Activated CD8-positive, alpha-beta memory T cell treated with anti-CD3 and anti-CD28 coated beads for 4 hours (primary cell): ENCODE measurements around the gene BPIFB4.
"Not testable (repeated sequence)": the region's sequence is repeated elsewhere in the genome, so short reads cannot be mapped to it uniquely, and the experiment has no call there.

ENCODE experiments used
- DNase-seq, 2 donors: peaks; one replicate each; pipeline ENCODE4 v3.0.0-alpha.2; 2020; ENCODE audit warnings: low read depth in 2 of 2

Gene BPIFB4

DNA sequence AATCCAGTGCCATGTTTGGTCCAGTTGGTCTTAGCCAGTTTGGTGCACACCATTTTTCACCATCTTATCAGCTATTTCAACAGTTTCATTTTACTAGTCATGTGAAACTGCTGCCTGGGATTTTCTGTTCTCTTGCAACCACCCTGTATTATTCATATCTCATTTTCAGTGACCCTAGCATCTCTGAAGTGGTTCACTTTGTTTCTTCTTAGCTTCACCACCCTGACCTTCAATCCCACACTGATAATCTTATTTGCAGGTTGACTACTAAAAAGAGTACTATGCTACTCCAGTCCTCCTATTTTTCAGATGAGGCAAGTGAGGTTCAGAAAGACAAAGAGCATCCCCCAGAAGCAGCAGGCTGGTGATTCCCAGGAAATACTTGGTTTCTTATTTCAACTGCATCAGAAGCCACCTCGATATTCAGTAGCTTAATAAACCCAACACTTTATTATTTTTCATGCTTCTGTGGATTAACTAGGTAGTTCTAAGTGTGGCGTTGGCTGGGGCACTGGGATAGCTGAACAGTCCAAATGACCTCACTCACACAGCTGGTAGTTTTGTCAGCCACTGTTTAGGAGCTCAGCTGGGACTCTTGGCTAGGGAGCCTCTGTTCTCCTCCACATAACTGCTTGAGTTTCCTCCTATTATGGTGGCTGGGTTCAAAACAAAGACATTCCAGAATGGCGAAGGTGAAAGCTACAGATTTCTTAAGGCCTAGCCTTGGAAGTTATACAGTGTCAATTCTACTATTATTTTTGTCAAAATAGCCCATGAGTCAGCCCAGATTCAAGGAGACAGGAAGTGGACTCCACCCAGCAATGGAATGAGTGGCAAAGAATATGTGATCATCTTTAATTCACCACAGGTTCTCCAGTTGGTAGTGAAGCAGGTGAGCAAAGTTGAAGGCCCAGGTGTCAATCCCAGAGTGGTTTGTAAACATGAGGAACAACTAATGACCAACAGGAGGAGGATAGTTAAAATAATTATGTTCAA lies 40.6 kb downstream of the BPIFB4 start:
- no peak for DNase-seq

DNA sequence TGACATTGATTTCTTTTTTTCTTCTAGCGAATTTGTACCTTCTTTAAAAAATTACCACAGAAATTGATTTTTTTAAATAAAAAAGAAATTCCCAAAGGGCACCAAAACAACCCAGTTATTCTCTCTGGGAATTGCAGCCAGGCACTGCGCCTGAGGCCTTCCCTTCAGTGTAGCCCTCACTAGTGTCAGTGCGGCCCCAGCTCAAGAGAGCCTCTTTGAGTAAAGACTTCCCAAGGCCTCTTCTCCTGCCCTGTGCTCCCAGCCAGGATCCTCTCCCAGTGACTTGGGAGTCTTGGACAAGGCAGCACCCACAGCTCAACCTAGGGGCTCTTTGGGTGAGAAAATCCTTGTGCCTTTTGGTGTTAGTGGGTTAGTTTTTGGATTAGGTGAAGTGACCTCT lies 41.5 kb downstream of the BPIFB4 start:
- DNase-seq, result no peak

DNA sequence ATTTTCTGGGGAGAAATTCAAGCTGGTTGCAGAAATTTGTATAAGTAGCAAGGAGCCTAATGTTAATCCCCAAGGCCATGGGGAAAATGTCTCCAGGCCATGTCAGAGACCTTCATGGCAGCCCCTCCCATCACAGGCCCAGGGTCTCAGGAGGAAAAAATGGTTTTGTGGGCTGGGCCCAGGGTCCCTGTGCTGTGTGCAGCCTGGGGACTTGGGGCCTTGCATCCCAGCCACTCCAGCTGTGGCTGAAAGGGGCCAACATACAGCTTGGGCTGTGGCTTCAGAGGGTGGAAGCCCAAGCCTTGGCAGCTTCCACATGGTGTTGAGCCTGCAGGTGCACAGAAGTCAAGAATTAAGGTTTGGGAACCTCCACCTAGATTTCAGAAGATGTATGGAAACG lies 42.9 kb downstream of the BPIFB4 start:
- not testable (repeated sequence) for DNase-seq

DNA sequence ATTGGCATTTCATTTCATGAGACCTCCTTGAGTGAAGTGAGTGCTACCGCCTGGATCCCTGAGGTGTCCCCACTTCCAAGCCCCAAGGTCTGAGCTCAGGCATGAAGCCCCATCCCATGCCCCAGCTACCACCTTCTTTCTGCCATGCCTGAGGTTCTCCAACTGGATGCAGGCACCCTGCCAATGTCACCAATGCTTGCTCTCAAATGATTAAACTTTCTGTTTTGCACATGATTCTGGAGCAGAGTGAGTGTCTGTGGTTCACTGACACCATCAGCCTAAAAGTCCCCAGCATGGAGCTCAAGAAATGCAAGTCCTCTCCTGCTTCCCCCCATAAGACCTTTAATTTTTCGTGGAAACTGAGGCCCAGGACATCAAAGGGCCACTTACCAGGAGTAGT lies 44.8 kb downstream of the BPIFB4 start:
- no peak for DNase-seq

DNA sequence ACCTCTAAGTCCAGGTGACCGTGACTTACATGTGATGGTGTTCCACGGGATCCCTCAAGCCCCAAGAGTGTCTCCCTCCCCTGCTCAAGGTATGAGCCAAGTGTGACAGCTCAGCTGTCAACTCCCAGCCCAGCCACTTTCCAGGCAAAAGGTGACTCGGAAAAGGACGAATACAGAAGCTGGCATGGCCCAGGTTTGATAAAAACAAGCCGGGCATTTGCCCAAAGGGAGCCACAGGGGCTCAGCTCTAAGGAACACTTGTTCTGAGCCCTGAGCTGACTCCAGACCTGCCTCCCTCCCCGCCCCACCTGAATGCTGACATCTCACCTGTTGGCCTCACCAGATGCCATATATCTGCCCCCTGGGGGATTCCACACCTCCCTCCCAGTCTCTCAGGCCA lies 45.6 kb downstream of the BPIFB4 start:
- DNase-seq, result no peak

DNA sequence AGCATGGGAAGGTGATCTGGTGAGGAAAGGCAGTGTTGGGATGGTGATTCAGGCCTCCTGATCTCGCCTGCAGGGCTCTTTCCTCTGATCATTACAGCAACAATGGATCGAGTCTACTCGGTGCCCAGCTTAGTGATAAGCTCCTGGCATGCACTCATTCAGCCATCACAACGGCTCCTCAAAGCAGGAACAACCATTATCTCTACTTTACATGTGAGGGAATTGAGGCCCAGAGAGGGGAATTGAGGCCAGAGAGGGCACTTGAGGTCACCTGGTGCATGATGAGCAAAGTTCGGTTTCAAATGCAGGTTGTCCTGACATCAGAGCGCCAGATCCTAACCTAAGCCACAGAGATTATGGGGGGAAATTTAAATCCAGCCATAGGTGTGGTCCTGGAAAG lies 46.5 kb downstream of the BPIFB4 start:
- DNase-seq, result no peak

DNA sequence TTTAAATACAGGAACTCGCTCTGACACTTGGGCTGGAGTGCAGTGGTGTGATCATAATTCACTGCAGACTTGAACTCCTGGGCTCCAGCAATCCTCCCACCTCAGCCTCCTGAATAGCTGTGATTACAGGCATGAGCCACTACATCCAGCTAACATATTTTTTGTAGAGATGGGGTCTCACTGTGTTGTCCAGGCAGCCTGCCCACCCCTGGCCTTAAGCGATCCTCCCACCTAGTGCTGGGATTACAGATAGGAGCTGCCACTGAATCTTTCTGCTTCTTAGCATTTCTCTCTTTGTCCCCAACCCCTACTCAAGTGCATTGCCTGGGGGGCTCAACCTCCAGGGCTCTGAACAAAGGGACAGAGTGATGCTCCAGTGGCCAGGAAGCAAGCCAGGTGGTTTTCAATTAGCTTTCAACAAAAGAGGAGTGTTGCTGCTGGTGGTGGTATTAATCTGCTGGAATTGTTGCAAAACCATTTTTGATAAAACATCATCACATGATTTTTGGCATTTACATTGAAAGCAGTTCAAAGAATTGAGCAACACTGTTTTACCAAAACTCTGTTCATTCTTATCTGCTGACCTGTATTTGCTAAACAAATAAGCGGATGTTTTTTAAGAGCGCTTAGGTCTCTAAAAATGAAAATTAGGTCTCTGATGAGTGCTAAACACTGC lies 48.1 kb downstream of the BPIFB4 start:
- no peak for DNase-seq

DNA sequence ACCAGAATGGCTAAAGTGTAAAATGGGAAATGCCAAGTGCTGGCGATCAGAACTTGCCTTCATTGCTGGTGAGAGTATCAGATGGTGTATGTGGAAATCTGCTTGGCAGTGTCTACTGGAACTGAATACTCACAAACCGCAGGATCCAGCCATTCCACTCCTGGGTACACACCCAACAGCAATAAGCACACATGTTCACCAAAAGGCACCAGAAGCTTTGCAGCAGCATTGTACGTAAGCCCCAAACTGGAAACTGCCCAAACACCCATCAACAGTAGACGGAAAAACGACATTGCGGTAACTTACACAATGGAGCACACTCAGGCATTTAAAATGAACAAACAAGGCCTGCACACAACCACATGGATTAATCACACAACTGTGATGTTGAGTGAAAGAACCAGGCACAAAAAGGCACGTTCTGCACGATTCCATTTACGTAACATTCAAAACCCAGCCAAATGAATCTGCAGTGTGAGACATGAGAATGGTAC lies 51.2 kb downstream of the BPIFB4 start:
- no peak for DNase-seq

DNA sequence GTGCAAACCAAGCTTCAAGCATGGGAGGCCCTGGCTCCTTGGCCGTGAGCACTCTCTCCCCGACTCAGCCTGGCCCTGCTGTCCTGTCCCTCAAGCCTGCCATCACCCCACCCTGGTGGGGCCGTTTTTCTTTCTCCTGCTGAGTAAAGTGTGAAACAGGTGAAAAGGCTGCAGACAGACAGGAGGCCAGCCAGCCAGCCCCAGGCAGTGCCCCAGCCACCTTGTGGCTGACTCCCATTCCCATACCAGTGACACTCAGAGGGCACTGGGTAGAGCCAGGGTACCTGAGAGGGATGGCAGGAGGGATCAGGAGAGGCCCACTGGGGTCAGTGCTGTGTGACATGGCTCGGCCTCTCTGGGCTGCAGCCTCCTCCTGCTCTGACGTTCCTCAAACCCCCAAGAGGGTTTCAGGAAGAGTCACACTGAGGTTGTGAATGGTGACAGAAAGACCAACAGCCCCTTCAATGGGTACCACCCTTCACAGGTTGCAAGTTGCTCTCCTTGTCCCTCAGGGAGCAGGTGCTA lies 52.6 kb downstream of the BPIFB4 start:
- DNase-seq, result no peak

DNA sequence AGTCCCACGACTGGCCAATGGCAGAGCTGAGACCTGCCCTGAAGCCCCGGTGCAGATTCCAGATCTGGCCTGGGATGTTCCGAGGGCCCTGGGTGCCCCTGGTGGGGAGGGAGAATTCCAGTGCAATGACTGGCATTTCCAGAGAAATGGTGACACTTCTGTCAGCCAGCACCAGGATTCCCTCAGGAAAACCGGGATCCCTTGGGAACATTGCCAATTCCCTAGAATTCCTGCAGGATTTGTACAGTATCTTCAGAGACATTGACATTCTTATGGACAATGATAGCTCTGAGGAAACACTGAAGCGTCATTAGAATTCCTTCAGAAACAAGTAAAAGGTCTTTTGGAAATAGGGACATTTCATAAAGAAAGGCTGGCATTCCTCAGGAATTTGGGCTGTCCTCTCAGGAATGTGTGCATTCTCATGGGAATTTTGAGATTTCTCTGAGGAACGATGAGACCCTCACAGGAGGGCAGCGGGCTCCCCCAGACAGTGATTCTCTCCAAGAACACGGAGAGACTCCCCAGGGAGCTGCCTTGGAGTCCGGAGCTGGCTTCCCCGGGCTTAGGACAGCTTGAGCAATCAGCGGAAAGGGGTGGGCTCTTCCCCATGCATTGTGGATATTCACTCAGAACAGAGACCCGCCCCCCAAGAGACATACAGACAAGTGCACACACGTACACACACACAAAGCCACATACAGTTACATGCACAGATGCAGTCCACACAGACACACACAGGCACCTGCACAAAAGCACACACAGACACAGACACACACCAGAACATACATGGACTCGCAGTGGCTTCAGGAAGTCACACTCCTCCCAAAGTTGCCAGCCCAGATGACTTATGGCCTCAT lies 53.3 kb downstream of the BPIFB4 start:
- no peak for DNase-seq

DNA sequence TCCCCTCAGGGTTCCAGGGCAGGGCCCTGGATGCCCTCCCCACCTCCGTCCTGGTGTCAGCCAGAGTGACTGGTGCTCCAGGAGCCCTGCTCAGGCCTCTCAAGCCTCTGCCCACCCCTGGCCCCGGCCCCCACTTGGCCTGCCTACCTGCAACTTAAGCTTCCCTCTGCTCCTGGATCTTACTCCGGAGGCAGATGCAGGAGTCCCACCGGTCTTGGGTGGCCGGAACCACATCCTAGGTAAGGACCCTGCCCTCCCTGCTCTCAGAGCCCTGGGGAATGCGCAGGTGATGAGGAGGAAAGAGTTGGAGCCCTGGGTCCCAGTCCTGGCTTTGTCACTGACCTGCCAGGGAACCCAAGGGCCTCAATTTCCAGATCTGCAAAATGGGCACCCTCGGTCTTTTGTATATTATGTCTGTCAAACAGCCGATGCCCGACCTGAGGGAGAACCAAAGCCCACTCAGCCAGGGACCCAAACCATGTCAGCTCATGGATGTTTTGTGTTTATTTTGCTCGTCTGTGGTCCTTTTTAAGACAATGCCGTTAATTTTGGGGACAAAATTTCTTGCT lies 54.0 kb downstream of the BPIFB4 start:
- no peak for DNase-seq

DNA sequence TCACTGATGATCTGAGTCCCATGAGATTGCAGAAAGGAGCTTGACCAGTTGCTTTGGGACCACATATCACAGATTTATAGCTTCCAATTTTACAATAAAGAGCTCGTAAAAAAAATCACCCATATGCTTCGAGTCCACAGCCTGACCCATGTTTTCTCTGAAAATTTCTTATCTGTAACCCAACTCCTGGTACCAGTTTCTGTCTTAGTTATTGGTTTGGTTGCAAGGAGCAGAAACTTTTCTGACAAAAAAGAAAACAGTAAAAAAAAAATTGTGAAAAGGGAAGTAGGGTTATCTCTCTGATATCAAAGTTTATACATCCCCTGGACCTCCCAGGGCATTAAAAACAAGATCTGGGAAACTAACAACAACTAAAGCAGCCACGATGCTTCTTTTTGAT lies 57.8 kb downstream of the BPIFB4 start:
- DNase-seq, result no peak

DNA sequence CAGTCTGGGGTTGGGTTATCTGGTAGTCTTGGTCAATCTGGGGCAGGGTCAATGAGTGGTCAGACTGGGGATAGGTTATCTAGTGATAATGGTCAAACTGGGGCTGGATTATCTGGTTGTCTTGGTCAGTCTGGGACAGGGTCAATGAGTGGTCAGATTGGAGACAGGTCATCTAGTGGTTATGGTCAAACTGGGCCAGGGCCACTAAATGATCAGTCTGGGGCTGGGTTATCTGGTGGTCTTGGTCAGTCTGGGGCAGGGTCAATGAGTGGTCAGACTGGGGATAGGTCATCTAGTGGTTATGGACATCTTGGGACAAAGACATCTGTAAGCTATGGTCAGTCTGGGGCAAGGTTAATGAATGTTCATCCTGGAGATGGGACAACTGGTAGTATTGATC lies 60.0 kb downstream of the BPIFB4 start:
- no peak for DNase-seq

DNA sequence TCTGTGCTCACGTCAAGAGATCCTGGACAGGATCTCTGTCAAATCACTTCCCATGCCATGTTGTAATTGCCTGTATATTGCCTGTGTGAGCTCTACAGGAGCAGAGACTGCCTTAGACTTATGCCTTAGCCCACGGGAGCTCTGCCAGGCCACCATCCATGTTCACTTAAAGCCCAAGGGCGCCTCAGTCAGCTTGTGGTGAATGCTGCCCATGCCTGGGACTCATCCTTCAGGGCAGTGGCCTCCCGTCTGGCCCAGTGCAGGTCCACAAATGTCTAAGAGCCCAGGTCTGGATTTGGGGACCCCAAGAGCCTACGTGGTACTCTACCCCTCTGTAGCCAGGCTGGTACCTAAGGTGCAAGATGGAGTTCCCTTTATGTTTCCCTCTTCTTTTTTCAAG lies 66.1 kb downstream of the BPIFB4 start:
- DNase-seq, result no peak

DNA sequence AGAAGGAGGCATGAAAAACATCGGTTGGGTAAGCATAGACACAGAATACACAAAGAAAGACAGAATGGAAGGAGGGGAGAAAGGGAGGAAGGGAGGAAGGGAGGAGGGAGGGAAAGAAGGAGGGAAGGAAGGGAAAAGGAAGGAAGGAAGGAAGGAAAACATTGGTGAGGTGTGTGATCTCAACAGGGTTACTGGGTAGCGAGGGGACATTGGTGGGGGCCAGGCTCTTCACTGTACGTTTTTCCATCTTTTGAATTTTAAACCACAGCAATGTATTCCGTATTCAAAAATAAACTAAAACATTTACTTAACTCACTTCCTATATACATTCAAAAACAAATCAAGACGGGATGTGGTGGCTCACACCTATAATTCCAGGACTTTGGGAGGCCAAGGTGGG lies 67.9 kb downstream of the BPIFB4 start:
- DNase-seq, result no peak

DNA sequence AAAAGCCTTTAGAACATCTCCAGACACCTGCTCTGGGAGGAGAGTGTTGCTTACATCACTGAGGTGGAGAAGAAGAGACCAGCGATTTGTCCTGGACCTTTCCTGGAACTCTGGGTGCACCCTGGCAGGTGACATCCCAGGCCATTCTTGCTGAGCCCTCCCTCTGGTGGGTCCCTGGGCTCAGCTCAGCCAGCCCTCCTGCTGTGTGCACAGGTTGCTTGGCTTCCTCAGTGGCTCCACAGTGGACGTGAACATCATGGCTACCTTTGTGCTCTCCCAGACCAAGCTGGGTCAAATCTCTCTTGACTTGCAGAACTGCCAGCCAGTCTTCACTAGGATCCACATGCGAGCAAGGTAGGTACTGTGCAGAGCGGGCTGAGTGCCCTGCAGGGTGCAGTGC lies 68.6 kb downstream of the BPIFB4 start:
- DNase-seq, result no peak

DNA sequence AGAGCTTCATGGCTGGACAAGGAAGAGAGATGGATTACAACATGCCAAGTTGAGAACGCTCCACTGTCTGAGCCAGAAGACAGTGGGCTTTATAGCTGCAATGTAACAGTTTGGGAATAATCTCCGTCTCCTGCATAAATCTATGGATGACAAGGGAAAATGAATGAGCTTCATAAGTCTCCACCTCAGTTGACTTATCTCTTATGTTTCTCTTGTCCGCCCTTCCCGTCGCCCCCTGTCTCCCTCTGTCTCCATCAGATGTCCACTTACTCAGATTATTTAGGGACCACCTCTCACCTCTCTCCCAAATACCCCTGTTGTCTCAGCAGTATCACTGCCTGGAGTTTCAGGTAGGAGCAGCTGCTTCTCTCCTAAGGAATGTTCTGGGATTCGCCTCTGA lies 74.8 kb downstream of the BPIFB4 start:
- no peak for DNase-seq

DNA sequence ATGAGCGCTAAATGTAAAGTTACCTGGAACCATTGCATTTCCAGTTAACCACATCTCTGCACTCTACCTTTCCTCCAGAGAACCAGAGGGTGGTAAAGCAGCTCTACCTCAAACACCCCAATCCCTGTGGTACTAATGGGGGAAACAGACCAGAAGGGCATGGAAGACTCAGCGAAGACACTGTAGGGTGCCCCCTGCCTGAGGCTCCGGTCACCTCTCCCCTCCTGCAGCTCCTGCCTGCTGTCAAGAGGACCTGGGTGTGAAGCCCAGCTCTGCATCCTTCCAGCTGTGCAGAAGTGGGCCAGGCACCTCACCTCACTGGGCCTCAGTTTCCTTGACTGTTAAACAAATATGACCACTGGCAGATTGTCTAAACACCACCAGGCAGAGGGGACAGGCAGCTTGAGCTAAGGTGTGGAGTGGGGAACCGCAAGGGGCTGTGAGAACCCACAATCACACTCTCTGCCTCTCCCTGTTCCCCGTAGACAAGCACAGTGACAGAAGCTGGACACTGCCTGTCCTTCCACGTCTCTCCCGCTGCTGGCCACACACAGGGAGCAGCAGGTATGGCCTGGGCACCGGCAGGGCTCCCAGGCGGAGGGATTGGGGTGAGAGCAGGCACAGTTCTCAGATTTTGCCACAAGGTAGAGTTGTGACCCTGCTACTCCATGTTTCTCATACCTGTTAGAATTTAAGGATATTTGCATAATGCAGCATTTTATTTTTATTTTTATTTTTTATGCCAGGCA lies 79.4 kb downstream of the BPIFB4 start:
- DNase-seq, result no peak

DNA sequence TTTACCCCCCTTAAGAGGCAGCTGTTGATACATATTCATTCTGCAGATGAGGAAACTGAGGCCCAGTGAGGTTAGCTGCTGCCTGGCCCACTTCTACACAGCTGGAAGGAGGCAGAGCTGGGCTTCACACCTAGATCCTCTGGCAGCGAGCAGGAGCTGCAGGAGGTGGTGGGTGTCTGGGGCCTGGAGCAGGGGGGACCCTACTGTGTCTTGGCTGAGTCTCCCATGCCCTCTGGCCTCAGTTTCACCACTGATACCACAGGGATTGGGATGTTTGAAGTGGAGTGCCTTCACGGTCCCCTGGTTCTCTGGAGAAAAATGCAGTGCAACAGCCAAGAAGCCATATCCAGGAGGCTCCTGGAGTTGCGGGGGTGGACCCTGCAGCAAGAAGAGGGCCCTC lies 80.3 kb downstream of the BPIFB4 start:
- DNase-seq, result no peak

DNA sequence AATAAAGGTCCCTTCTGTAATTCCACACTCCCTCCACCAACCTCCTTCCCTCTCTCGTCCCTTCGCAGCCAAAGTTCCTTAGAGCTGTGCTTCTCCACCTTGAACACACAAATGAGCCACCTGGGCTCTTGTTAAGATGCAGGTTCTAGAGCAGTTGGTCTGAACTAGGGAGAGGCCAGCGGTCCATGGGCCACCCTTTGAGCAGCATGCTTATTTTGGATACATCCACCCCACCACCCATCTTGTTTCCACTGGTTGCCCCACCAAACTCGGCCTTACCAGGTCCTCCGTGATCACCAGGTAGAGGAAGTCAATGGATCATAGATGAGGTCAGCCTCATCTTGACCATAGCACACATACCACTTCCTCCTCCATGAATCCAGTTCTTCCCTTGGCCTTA lies 81.2 kb downstream of the BPIFB4 start:
- DNase-seq, result no peak
